PC-3 (cell line): ENCODE measurements around the gene CFAP221.

Experiments
- EZH2 ChIP-seq: fragments of 300-600 bp; sonication (generic); IDR thresholded peaks from one replicate; pipeline ENCODE4 v1.6.1; 2017; ENCODE audit warnings: antibody characterized with exemption, mild to moderate bottlenecking, low read length; ENCODE audit not compliant: unreplicated experiment
- EZH2phosphoT487 ChIP-seq: fragments of 300-600 bp; sonication (generic); IDR thresholded peaks from 2 replicates; pipeline ENCODE4 v1.6.1; 2018; ENCODE audit warnings: mild to moderate bottlenecking, antibody characterized with exemption, low read length, borderline replicate concordance
- TF ChIP-seq, protein P1 (sequence below): fragments of 300-600 bp; sonication (generic); conservative IDR thresholded peaks from 2 replicates; pipeline ENCODE4 v1.5.1; 2017; ENCODE audit warnings: antibody characterized with exemption, low read depth, mild to moderate bottlenecking, low read length

- TF ChIP-seq, protein P1, sequence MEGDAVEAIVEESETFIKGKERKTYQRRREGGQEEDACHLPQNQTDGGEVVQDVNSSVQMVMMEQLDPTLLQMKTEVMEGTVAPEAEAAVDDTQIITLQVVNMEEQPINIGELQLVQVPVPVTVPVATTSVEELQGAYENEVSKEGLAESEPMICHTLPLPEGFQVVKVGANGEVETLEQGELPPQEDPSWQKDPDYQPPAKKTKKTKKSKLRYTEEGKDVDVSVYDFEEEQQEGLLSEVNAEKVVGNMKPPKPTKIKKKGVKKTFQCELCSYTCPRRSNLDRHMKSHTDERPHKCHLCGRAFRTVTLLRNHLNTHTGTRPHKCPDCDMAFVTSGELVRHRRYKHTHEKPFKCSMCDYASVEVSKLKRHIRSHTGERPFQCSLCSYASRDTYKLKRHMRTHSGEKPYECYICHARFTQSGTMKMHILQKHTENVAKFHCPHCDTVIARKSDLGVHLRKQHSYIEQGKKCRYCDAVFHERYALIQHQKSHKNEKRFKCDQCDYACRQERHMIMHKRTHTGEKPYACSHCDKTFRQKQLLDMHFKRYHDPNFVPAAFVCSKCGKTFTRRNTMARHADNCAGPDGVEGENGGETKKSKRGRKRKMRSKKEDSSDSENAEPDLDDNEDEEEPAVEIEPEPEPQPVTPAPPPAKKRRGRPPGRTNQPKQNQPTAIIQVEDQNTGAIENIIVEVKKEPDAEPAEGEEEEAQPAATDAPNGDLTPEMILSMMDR = no peak
- no peak for TF ChIP-seq EZH2
- TF ChIP-seq EZH2phosphoT487 = no peak
Measured at GRCh38 chr2:119706221-119706620, 162.0 kb downstream of the CFAP221 start.
